ENCODE measurements around the gene FNDC3B.

DNA sequence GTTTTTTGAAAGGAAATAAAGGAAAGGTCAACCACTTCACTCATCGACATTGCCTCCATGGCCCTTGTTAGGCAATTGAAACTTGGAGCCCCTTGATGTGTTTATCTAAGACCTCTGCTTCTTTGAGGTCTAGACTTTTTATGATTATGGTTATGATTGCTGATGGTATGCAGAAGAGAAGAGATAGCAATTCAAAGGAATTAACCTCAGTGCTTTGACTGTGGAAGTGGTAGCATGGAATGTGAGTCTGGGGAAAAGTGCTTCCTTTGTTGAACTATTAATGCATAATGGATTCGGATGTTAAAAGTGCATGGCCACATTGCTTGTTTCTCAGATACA lies 46.1 kb downstream of the FNDC3B start:
- TF ChIP-seq CTCF (IDR thresholded peaks at IDR 0.05) (no peak), EZH2phosphoT487 (IDR thresholded peaks at IDR 0.05) (no peak)

Measured in neural progenitor cell (in vitro differentiated cells).